Suprapubic skin (tissue), 4 donors: ENCODE results near the gene LAMA3. TPM values are rescaled to one million over a fixed set of nuclear protein-coding genes. Genes with fewer than 3 reads are reported as not detected.

Experiments used
- DNase-seq, 2 donors: peaks; one replicate each; pipeline ENCODE4 v3.0.0-alpha.2; 2019; ENCODE audit warnings: low spot score in 2 of 2
- H3K27ac ChIP-seq: fragments of 200-600 bp; sonication (generic); one replicate; pipeline ENCODE4 v1.5.1; 2019
- H3K27me3 ChIP-seq: fragments of 200-600 bp; sonication (generic); one replicate; pipeline ENCODE4 v1.5.1; 2019
- H3K36me3 ChIP-seq: fragments of 200-600 bp; sonication (generic); one replicate; pipeline ENCODE4 v1.5.1; 2019
- H3K4me1 ChIP-seq: fragments of 200-600 bp; sonication (generic); one replicate; pipeline ENCODE4 v1.5.1; 2019
- H3K4me3 ChIP-seq: fragments of 200-600 bp; sonication (generic); one replicate; pipeline ENCODE4 v1.5.1; 2019; ENCODE audit warnings: mild to moderate bottlenecking
- H3K9me3 ChIP-seq: fragments of 200-600 bp; sonication (generic); one replicate; pipeline ENCODE4 v1.5.1; 2019
- CTCF ChIP-seq, 2 donors: fragments of 200-600 bp in 1 of 2; fragments of 450-650 bp in 1 of 2; sonication (generic) in 1 of 2; IDR thresholded peaks; one replicate each; pipeline ENCODE4 v1.5.1; 2016 to 2019; ENCODE audit warnings: antibody characterized with exemption in 2 of 2, mild to moderate bottlenecking in 1 of 2, moderate library complexity in 1 of 2
- EP300 ChIP-seq: sonication (generic); formaldehyde crosslinking; IDR thresholded peaks from one replicate; pipeline ENCODE4 v1.6.1; 2017; ENCODE audit warnings: antibody characterized with exemption
- POLR2A ChIP-seq, 2 donors: fragments of 450-650 bp; IDR thresholded peaks; one replicate each; pipeline ENCODE4 v1.6.1; 2017; ENCODE audit warnings: antibody characterized with exemption in 2 of 2, mild to moderate bottlenecking in 2 of 2, moderate library complexity in 2 of 2
- POLR2AphosphoS5 ChIP-seq, 3 donors: sonication (generic); formaldehyde crosslinking; IDR thresholded peaks; one replicate each; pipeline ENCODE4 v1.6.1; 2017; ENCODE audit warnings: antibody characterized with exemption in 3 of 3
- WGBS: methylation state at CpG from one replicate; pipeline ENCODE4 v1.1.5; 2018; 5-methylcytosine and 5-hydroxymethylcytosine counted together
- total RNA-seq, 4 donors: library from RNA; depleted of rRNA; stranded (reverse); fragments of >200 nt; gene quantifications; one replicate each; pipeline ENCODE4 v1.1.0, GENCODE V29; 2016

The LAMA3 gene
- total RNA-seq, 4 donors from 2014 or later, result 233 to 370 (median 253) TPM

GRCh38 chr18:23966909-23967308 lies 277.7 kb downstream of the LAMA3 start:
- Histone ChIP-seq H3K27ac (no peak overlapping the region), H3K4me3 (no peak overlapping the region), H3K36me3 (no peaks in the 10 kb centered on the region), H3K9me3 (no peaks in the 10 kb centered on the region), H3K4me1 (peaks cover 19% of the 10 kb centered on the region), H3K27me3 (no peaks in the 10 kb centered on the region)
- 86% methylated on average over 8 of the region's 8 CpGs for WGBS
- no peak for DNase-seq
- TF ChIP-seq EP300, result no peak
- no peak for TF ChIP-seq CTCF (IDR thresholded peaks at IDR 0.05)
- TF ChIP-seq POLR2AphosphoS5 (IDR thresholded peaks at IDR 0.05), result no peak
- no peak for TF ChIP-seq POLR2A (IDR thresholded peaks at IDR 0.05)

GRCh38 chr18:23967321-23968089 lies 278.3 kb downstream of the LAMA3 start:
- no peak overlapping the region for H3K27ac ChIP-seq
- TF ChIP-seq POLR2A (IDR thresholded peaks at IDR 0.05), result no peak
- TF ChIP-seq EP300, result no peak
- TF ChIP-seq POLR2AphosphoS5 (IDR thresholded peaks at IDR 0.05), result no peak
- no peak for TF ChIP-seq CTCF (IDR thresholded peaks at IDR 0.05)
- no peaks in the 10 kb centered on the region for H3K36me3 ChIP-seq
- H3K4me3 ChIP-seq, result no peak overlapping the region
- 95% methylated on average over 7 of the region's 9 CpGs for WGBS
- no peaks in the 10 kb centered on the region for H3K9me3 ChIP-seq
- peaks cover 19% of the 10 kb centered on the region for H3K4me1 ChIP-seq
- DNase-seq, result no peak
- H3K27me3 ChIP-seq, result no peaks in the 10 kb centered on the region

- peaks cover 9% of the 10 kb centered on the region for H3K4me1 ChIP-seq
- no peaks in the 10 kb centered on the region for H3K9me3 ChIP-seq
- no peak for DNase-seq
- no peaks in the 10 kb centered on the region for H3K36me3 ChIP-seq
- no peak overlapping the region for H3K27ac ChIP-seq
- 97% methylated on average over 4 of the region's 4 CpGs for WGBS
- TF ChIP-seq POLR2AphosphoS5 (IDR thresholded peaks at IDR 0.05) (no peak), EP300 (no peak), CTCF (IDR thresholded peaks at IDR 0.05) (no peak), POLR2A (IDR thresholded peaks at IDR 0.05) (no peak)
- no peak overlapping the region for H3K4me3 ChIP-seq
- no peaks in the 10 kb centered on the region for H3K27me3 ChIP-seq
These were observed 279.7 kb downstream of the LAMA3 start for GRCh38 chr18:23968638-23969604.

- no peaks in the 10 kb centered on the region for H3K27me3 ChIP-seq
These were observed 280.4 kb downstream of the LAMA3 start for GRCh38 chr18:23969664-23970063.

More at GRCh38 chr18:23969664-23970063, 280.4 kb downstream of the LAMA3 start:
- TF ChIP-seq EP300 (no peak), POLR2A (IDR thresholded peaks at IDR 0.05) (no peak), POLR2AphosphoS5 (IDR thresholded peaks at IDR 0.05) (no peak), CTCF (IDR thresholded peaks at IDR 0.05) (no peak)
- 97% methylated on average over 6 of the region's 6 CpGs for WGBS
- H3K4me3 ChIP-seq, result no peak overlapping the region
- H3K9me3 ChIP-seq, result no peaks in the 10 kb centered on the region
- peaks cover 4% of the 10 kb centered on the region for H3K4me1 ChIP-seq
- no peaks in the 10 kb centered on the region for H3K36me3 ChIP-seq
- DNase-seq, result no peak
- no peak overlapping the region for H3K27ac ChIP-seq
